HG03135 (cell line): ENCODE measurements around the gene COPZ1.

ENCODE experiments used
- ATAC-seq: cut with Tn5 transposase; IDR thresholded peaks from one replicate; pipeline ENCODE4 v1.9.1; 2021; ENCODE audit warnings: mild to moderate bottlenecking, moderate library complexity; ENCODE audit not compliant: unreplicated experiment

The COPZ1 gene

GRCh38 chr12:54357506-54358190 lies 32.7 kb downstream of the COPZ1 start:
- ATAC-seq, result no peak

GRCh38 chr12:54358191-54358944 lies 33.4 kb downstream of the COPZ1 start:
- ATAC-seq, result no peak

- peak; percentile 97 for ATAC-seq
These were observed 34.2 kb downstream of the COPZ1 start for GRCh38 chr12:54358945-54359761.

- no peak for ATAC-seq
These were observed 34.9 kb downstream of the COPZ1 start for GRCh38 chr12:54359762-54360351.

GRCh38 chr12:54360717-54361456 lies 36.0 kb downstream of the COPZ1 start:
- no peak for ATAC-seq

- no peak for ATAC-seq
These were observed 38.1 kb downstream of the COPZ1 start for GRCh38 chr12:54363047-54363446.

- no peak for ATAC-seq
These were observed 38.7 kb downstream of the COPZ1 start for GRCh38 chr12:54363618-54364017.

GRCh38 chr12:54364413-54364812 lies 39.5 kb downstream of the COPZ1 start, which contains the start of gene GPR84:
Gene GPR84 (minus strand): TSS chr12:54364486. CDS start chr12:54363851, 635 bp downstream.
- ATAC-seq, result no peak

- ATAC-seq, result peak; percentile 11
These were observed 43.2 kb downstream of the COPZ1 start for GRCh38 chr12:54368025-54368708.

- peak; percentile 66 for ATAC-seq
These were observed 44.0 kb downstream of the COPZ1 start for GRCh38 chr12:54368709-54369596.

- ATAC-seq, result no peak
These were observed 44.7 kb downstream of the COPZ1 start for GRCh38 chr12:54369597-54370131.

GRCh38 chr12:54370171-54370730 lies 45.3 kb downstream of the COPZ1 start:
- ATAC-seq, result no peak

- ATAC-seq, result no peak
These were observed 46.6 kb downstream of the COPZ1 start for GRCh38 chr12:54371328-54372112.

GRCh38 chr12:54372113-54372806 lies 47.3 kb downstream of the COPZ1 start:
- ATAC-seq, result no peak

- ATAC-seq, result no peak
These were observed 49.0 kb downstream of the COPZ1 start for GRCh38 chr12:54373649-54374561.
